HEK293 (cell line): ENCODE data around the gene PPP3CA.

Source experiments
- CTCF ChIA-PET: fragments of 350-600 bp; formaldehyde crosslinking; extraction: SDS; loops from one replicate; lab custom pipeline; 2021; ENCODE audit warnings: antibody characterized with exemption; lab: Yijun Ruan, JAX
- POLR2A ChIA-PET: fragments of 300-600 bp; formaldehyde crosslinking; extraction: SDS; loops from one replicate; lab custom pipeline; 2020; ENCODE audit warnings: antibody characterized with exemption, inconsistent platforms; lab: Yijun Ruan, JAX
- H3K27ac ChIP-seq: fragments of 200-500 bp; sonication (Bioruptor generic); 2 replicates; pipeline ENCODE4 v1.5.1; 2014; ENCODE audit warnings: low read depth, low read length, control low read depth, inconsistent platforms; ENCODE audit errors: extremely low read depth
- H3K36me3 ChIP-seq, 2 experiments: fragments of 200-500 bp in 1 of 2; sonication (Bioruptor generic) in 1 of 2; 1 replicate in 1 of 2; 2 replicates in 1 of 2; pipeline ENCODE4 v1.5.1; 2014 to 2017; ENCODE audit warnings: inconsistent platforms in 2 of 2, low read length in 2 of 2; ENCODE audit not compliant: control insufficient read depth in 2 of 2, insufficient read depth in 1 of 2
- H3K4me1 ChIP-seq: fragments of 200-500 bp; sonication (Bioruptor generic); 2 replicates; pipeline ENCODE4 v1.5.1; 2014; ENCODE audit warnings: mild to moderate bottlenecking, low read length, inconsistent platforms; ENCODE audit not compliant: control insufficient read depth, insufficient read depth
- H3K4me3 ChIP-seq: 2 replicates; pipeline ENCODE4 v1.5.1; 2011; ENCODE audit warnings: low read depth, mild to moderate bottlenecking, control low read depth, low read length, moderate library complexity
- H3K9me3 ChIP-seq: fragments of 200-500 bp; sonication (Bioruptor generic); 2 replicates; pipeline ENCODE4 v1.5.1; 2014; ENCODE audit warnings: low read depth, low read length, inconsistent platforms; ENCODE audit not compliant: control insufficient read depth, insufficient read depth
- HOXD13 ChIP-seq: sonication (generic); formaldehyde crosslinking; IDR thresholded peaks from 2 replicates; pipeline ENCODE4 v1.8.0; 2022; ENCODE audit warnings: missing genetic modification reagents, borderline replicate concordance
- KLF8 ChIP-seq: fragments of 450-650 bp; formaldehyde crosslinking; IDR thresholded peaks from 2 replicates; pipeline ENCODE4 v1.5.1; 2016; ENCODE audit warnings: missing biosample characterization, missing genetic modification characterization
- KLF9 ChIP-seq: fragments of 450-650 bp; formaldehyde crosslinking; IDR thresholded peaks from 2 replicates; pipeline ENCODE4 v1.5.1; 2016; ENCODE audit warnings: missing biosample characterization, missing genetic modification characterization, low read depth
- SETDB1 ChIP-seq: IDR thresholded peaks from one replicate; pipeline ENCODE4 v1.6.1; 2017; ENCODE audit warnings: mild to moderate bottlenecking, low read length, moderate library complexity, mixed read lengths; ENCODE audit not compliant: insufficient read length
- ZBTB1 ChIP-seq: fragments of 450-650 bp; formaldehyde crosslinking; IDR thresholded peaks from 2 replicates; pipeline ENCODE4 v1.5.1; 2016; ENCODE audit warnings: missing biosample characterization, missing genetic modification characterization
- ZBTB11 ChIP-seq: fragments of 450-650 bp; formaldehyde crosslinking; conservative IDR thresholded peaks from 2 replicates; pipeline ENCODE4 v1.5.1; 2016; ENCODE audit warnings: low read depth, missing biosample characterization, missing genetic modification characterization
- ZBTB7A ChIP-seq: fragments of 450-650 bp; formaldehyde crosslinking; IDR thresholded peaks from 2 replicates; pipeline ENCODE4 v1.5.1; 2016; ENCODE audit warnings: low read depth, missing biosample characterization, missing genetic modification characterization
- ZFHX2 ChIP-seq: fragments of 450-650 bp; formaldehyde crosslinking; conservative IDR thresholded peaks from 2 replicates; pipeline ENCODE4 v1.5.1; 2016; ENCODE audit warnings: missing biosample characterization, missing genetic modification characterization
- ZNF10 ChIP-seq: fragments of 450-650 bp; formaldehyde crosslinking; IDR thresholded peaks from 2 replicates; pipeline ENCODE4 v1.5.1; 2017; ENCODE audit warnings: missing biosample characterization, missing genetic modification characterization
- ZNF223 ChIP-seq: fragments of 450-650 bp; formaldehyde crosslinking; IDR thresholded peaks from 2 replicates; pipeline ENCODE4 v1.5.1; 2016; ENCODE audit warnings: missing biosample characterization, missing genetic modification characterization
- ZNF366 ChIP-seq: fragments of 450-650 bp; formaldehyde crosslinking; conservative IDR thresholded peaks from 2 replicates; pipeline ENCODE4 v1.5.1; 2016; ENCODE audit warnings: missing biosample characterization, missing genetic modification characterization
- ZNF433 ChIP-seq: fragments of 450-650 bp; formaldehyde crosslinking; IDR thresholded peaks from 2 replicates; pipeline ENCODE4 v1.5.1; 2016; ENCODE audit warnings: missing biosample characterization, missing genetic modification characterization, low read depth
- ZNF560 ChIP-seq: fragments of 450-650 bp; formaldehyde crosslinking; IDR thresholded peaks from 2 replicates; pipeline ENCODE4 v1.5.1; 2017; ENCODE audit warnings: missing biosample characterization, missing genetic modification characterization, borderline replicate concordance
- ZNF626 ChIP-seq: fragments of 450-650 bp; sonication (Bioruptor Pico); formaldehyde crosslinking; IDR thresholded peaks from 2 replicates; pipeline ENCODE4 v1.5.1; 2018; ENCODE audit warnings: missing biosample characterization, missing genetic modification characterization, inconsistent platforms
- ZXDB ChIP-seq: fragments of 450-650 bp; formaldehyde crosslinking; IDR thresholded peaks from 2 replicates; pipeline ENCODE4 v1.5.1; 2016; ENCODE audit warnings: missing biosample characterization, missing genetic modification characterization
- TF ChIP-seq, protein P1 (sequence below): fragments of 450-650 bp; formaldehyde crosslinking; optimal IDR thresholded peaks from 2 replicates; pipeline ENCODE3; 2016; ENCODE audit warnings: missing biosample characterization, mild to moderate bottlenecking, missing genetic modification characterization
- TF ChIP-seq, protein P2 (sequence below): fragments of 450-650 bp; IDR thresholded peaks from 2 replicates; pipeline ENCODE4 v1.5.1; 2018; ENCODE audit warnings: missing biosample characterization, missing genetic modification characterization
- TF ChIP-seq, protein P3 (sequence below): fragments of 450-650 bp; formaldehyde crosslinking; IDR thresholded peaks from 2 replicates; pipeline ENCODE4 v1.5.1; 2016; ENCODE audit warnings: missing biosample characterization, missing genetic modification characterization, borderline replicate concordance

Gene PPP3CA

DNA sequence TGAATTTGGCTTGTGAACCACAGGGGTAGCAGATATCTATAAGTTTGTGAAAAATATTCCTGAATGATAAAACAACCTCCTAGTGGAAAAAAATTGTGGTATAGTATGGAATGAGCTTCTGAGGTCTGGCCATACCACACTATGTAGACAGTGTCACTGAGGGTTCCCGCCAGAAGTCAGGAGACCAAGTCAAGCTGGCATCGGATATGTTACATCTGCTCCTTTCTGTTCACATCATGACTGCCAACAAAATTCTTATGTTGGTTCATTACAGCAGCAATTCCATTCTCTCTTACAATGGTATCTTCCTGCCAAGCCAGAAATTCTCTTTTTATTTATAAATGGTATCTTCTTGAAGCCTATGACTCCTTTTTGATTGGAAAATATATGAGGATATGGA, 273.0 kb downstream of the PPP3CA start:
- Histone ChIP-seq H3K36me3 (no peaks in the 10 kb centered on the region), H3K4me3 (no peak overlapping the region), H3K27ac (no peak overlapping the region), H3K9me3 (no peaks in the 10 kb centered on the region), H3K4me1 (no peaks in the 10 kb centered on the region)
- CTCF ChIA-PET, result no interaction called here
- POLR2A ChIA-PET, result no interaction called here
- TF ChIP-seq ZNF626 (tag by site-specific recombination), result no peak
- TF ChIP-seq KLF9 (tag by site-specific recombination), result no peak
- no peak for TF ChIP-seq ZNF223 (tag by site-specific recombination)
- TF ChIP-seq HOXD13, result no peak
- TF ChIP-seq, protein P1, sequence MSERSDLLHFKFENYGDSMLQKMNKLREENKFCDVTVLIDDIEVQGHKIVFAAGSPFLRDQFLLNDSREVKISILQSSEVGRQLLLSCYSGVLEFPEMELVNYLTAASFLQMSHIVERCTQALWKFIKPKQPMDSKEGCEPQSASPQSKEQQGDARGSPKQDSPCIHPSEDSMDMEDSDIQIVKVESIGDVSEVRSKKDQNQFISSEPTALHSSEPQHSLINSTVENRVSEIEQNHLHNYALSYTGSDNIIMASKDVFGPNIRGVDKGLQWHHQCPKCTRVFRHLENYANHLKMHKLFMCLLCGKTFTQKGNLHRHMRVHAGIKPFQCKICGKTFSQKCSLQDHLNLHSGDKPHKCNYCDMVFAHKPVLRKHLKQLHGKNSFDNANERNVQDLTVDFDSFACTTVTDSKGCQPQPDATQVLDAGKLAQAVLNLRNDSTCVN (tag by site-specific recombination), result no peak
- TF ChIP-seq, protein P2, sequence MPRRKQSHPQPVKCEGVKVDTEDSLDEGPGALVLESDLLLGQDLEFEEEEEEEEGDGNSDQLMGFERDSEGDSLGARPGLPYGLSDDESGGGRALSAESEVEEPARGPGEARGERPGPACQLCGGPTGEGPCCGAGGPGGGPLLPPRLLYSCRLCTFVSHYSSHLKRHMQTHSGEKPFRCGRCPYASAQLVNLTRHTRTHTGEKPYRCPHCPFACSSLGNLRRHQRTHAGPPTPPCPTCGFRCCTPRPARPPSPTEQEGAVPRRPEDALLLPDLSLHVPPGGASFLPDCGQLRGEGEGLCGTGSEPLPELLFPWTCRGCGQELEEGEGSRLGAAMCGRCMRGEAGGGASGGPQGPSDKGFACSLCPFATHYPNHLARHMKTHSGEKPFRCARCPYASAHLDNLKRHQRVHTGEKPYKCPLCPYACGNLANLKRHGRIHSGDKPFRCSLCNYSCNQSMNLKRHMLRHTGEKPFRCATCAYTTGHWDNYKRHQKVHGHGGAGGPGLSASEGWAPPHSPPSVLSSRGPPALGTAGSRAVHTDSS, result no peak
- TF ChIP-seq ZNF560 (tag by site-specific recombination), result no peak
- TF ChIP-seq ZBTB11, result no peak
- TF ChIP-seq ZBTB7A (tag by site-specific recombination), result no peak
- no peak for TF ChIP-seq ZFHX2 (tag by site-specific recombination)
- no peak for TF ChIP-seq SETDB1

GRCh38 chr4:101071241-101071640, 276.1 kb downstream of the PPP3CA start:
- Histone ChIP-seq H3K9me3 (no peaks in the 10 kb centered on the region), H3K4me1 (no peaks in the 10 kb centered on the region), H3K36me3 (no peaks in the 10 kb centered on the region)
- ChIA-PET POLR2A (no interaction called here), CTCF (interaction anchor here (1.0 kb wide), 1 partner anchor 98 kb away, joined by 6 read pairs; no protein-coding TSS in a partner anchor)
- TF ChIP-seq ZNF366 (tag by site-specific recombination) (no peak), KLF8 (tag by site-specific recombination) (no peak), ZXDB (no peak), ZNF433 (tag by site-specific recombination) (no peak), ZBTB7A (tag by site-specific recombination) (no peak), ZNF10 (tag by site-specific recombination) (no peak), ZBTB1 (tag by site-specific recombination) (no peak)
- TF ChIP-seq, protein P3, sequence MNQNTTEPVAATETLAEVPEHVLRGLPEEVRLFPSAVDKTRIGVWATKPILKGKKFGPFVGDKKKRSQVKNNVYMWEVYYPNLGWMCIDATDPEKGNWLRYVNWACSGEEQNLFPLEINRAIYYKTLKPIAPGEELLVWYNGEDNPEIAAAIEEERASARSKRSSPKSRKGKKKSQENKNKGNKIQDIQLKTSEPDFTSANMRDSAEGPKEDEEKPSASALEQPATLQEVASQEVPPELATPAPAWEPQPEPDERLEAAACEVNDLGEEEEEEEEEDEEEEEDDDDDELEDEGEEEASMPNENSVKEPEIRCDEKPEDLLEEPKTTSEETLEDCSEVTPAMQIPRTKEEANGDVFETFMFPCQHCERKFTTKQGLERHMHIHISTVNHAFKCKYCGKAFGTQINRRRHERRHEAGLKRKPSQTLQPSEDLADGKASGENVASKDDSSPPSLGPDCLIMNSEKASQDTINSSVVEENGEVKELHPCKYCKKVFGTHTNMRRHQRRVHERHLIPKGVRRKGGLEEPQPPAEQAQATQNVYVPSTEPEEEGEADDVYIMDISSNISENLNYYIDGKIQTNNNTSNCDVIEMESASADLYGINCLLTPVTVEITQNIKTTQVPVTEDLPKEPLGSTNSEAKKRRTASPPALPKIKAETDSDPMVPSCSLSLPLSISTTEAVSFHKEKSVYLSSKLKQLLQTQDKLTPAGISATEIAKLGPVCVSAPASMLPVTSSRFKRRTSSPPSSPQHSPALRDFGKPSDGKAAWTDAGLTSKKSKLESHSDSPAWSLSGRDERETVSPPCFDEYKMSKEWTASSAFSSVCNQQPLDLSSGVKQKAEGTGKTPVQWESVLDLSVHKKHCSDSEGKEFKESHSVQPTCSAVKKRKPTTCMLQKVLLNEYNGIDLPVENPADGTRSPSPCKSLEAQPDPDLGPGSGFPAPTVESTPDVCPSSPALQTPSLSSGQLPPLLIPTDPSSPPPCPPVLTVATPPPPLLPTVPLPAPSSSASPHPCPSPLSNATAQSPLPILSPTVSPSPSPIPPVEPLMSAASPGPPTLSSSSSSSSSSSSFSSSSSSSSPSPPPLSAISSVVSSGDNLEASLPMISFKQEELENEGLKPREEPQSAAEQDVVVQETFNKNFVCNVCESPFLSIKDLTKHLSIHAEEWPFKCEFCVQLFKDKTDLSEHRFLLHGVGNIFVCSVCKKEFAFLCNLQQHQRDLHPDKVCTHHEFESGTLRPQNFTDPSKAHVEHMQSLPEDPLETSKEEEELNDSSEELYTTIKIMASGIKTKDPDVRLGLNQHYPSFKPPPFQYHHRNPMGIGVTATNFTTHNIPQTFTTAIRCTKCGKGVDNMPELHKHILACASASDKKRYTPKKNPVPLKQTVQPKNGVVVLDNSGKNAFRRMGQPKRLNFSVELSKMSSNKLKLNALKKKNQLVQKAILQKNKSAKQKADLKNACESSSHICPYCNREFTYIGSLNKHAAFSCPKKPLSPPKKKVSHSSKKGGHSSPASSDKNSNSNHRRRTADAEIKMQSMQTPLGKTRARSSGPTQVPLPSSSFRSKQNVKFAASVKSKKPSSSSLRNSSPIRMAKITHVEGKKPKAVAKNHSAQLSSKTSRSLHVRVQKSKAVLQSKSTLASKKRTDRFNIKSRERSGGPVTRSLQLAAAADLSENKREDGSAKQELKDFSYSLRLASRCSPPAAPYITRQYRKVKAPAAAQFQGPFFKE (tag by site-specific recombination), result no peak
- TF ChIP-seq, all 188 proteins: peak for 0
- no peak overlapping the region for H3K4me3 ChIP-seq
- no peak overlapping the region for H3K27ac ChIP-seq
